HG02623 (cell line): ENCODE results near the gene PTPN1.
A peak's percentile ranks its signal among the peaks of the same experiment; 100 is the strongest.
"Not testable (repeated sequence)": the region's sequence is repeated elsewhere in the genome, so short reads cannot be mapped to it uniquely, and the experiment has no call there.

Experiments
- ATAC-seq: cut with Tn5 transposase; IDR thresholded peaks from one replicate; pipeline ENCODE4 v1.9.1; 2021; ENCODE audit warnings: moderate library complexity; ENCODE audit not compliant: unreplicated experiment

Gene PTPN1

DNA sequence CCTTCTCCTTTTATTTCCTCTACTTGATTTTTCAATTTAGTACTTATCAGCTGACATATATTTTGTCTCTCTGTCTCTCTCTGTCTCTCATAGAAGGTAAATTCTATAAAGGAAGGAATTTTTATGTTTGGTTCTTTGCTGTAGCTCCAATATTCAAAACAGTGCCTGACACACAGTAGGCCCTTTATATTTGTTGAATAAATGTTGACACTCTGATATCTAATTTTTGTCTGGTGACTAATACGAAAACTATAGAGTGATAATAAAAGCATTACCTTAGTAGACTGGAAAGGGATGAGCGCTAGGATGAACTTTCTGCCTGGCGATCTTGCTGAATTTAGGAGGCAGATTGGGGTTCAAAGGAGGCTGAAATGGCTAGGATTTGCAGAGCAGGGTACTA is 42.8 kb downstream of the PTPN1 start:
- no peak for ATAC-seq

DNA sequence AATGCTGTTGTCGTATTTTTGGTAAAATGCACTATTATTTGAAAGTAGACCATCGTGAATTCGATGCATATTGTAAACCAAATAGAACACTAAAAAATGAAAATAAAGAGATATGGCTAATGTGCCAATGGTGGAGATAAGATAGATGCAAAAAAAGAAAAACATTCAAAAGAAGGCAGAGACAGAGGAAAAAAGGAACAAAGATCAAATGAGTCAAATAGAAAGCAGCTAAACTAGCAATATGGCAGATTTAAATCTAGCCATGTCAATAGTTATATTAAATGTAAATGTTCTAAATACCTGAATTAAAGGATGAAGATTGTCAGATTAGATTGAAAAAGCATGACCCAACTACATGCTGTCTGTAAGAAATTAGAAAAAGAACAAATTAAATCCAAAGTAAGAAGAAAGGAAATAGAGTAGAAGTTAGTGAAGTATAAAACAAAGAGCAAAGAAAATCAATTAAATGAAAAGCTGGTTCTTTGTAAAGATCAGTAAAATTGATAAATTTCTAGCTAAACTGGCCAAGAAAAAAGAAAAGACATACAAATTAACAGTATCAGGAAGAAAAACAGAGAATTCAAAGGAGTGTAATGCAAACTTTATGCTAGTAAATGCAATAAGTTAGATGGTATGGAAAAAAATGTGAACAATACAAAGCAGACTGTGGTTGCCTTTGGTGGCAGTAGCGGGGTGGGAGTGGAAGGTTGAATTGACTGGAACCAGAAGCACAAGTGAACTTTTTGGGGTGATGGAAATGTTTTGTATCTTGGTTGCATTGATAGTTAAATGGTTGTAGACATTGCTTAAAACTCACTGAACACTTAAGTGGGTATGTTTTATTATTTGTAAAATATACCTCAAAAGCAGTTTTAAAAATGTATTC is 44.8 kb downstream of the PTPN1 start:
- no peak for ATAC-seq

DNA sequence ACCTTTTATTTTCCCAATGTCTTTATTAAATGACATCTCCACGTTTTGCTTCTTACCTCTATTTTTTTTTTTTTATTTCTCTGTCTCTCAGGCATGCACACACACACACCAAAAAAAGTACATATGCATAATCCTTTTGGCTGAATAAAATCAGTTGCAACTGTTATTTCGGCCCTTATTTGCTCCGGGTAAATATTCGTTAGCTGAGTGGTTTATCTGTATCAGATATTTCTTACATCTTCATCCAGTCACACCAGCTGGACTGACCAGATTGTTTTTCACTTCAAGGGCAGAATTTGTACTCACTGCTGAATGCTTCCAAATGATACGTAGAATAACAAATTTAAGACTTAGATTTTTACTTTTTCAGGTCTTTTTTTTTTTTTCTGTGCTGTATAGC is 45.5 kb downstream of the PTPN1 start:
- no peak for ATAC-seq

DNA sequence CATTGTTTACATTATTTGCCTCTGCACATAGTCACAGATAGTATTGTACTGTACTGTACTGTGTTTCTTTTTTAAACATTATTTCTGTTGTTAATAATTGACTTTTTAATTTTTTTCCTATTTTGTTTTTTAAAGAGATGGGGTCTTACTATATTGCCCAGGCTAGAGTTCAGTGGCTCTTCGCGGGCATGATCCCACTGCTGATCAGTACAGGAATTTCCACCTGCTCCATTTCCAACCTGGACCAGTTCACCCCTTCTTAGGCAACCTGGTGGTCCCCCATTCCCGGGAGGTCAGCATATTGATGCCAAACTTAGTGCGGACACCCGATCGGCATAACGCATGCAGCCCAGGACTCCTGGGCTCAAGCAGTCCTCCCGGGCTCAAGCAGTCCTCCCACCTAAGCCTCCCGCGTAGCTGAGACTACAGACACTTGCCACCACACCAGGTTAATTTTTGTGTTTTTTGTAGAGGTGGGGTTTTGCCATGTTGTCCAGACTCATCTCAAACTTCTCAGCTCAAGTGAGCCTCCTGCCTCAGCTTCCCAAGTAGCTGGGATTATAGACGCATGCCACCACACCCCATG is 47.5 kb downstream of the PTPN1 start:
- no peak for ATAC-seq

DNA sequence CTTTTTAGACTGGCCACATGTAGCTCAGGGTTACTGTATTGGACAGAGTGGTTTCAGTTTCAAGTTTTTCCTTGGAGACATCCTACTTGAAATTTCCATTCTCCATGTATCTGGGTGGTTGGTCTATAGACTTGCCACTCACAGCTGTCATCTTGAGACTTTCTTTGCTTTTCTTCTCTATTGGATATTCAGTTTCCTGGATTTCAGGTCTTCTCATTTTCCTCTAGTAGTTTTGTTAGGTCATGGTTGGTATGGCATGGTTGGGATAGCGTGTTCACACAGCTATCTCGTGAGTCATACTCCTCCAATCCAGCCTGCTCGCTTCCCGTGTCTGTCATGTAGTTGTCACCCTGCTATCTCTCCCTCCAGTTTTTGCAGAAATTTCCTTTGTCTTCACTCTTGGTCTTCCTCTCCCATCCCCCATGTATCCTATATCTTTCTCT is 48.3 kb downstream of the PTPN1 start:
- no peak for ATAC-seq

DNA sequence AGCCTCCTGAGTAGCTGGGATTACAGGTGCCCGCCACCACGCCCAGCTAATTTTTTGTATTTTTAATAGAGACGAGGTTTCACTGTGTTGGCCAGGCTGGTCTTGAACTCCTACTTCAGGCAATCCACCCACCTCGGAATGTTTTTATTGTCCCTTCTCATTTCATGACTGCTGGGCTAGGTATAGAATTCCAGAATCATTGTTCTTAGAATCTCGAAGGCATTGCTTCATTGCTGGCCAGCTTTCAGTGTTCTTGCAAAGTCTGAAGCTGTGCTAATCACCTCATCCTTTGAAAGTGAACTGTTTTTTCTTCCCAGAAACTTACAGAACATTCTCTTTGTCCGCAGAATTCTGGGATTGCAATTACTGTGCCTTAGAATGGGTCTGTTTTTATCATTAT is 49.0 kb downstream of the PTPN1 start:
- no peak for ATAC-seq

DNA sequence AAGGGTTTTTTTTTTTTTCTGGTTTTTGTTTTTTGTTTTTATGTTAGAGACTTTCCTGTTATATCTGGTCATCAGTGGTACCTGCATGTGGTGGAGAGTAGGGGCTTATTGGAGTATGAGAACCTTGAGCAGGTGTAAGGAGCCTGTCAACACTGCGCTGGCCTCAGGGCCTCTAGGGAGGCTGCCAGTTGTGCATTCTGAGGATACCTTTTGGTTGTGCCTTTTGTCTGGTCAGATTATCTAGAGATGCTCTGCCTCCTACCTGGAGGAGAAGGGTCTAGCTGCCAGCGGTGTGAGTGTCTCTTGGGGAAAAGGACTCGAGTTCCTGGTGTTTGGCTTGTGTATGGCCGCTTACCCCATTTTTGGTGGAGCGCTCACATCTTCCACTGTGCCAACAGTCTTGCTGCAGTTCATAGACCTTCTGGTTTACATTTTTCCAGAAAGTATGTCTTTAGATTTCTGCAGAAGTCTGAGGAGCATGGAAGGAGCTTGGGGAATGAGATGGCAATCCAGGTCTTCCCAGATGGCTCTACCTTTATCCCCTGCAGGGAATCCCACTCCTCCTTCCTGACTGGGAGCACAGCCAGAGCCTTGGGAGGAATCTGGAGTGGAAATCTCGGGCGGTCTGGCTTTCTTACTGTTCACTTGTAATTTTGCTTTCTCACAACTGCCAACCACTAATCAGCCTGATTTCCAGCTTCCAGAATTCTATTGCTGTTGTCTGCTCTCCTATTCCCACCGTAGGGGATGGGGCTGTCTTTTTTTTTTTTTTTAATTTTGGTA is 49.9 kb downstream of the PTPN1 start:
- no peak for ATAC-seq

DNA sequence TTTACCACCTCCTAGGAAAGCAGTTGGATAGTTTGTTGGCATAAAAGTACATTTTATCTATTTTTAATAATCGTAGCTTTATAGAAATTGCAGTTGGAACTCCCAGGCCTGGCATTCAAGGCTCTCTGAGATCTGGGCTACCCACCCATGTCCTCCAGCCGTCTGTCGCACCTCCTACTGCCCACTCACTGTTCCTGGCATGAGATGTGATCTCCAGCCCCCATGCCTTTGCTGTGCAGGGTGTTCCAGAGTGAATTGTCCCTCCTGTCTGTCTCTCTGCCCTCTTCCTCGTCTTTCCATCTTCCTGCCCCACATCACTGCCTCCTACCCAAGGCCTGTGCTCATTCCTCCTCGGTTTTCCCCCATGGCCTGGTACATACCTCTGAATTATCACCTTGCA is 50.7 kb downstream of the PTPN1 start:
- ATAC-seq = no peak

DNA sequence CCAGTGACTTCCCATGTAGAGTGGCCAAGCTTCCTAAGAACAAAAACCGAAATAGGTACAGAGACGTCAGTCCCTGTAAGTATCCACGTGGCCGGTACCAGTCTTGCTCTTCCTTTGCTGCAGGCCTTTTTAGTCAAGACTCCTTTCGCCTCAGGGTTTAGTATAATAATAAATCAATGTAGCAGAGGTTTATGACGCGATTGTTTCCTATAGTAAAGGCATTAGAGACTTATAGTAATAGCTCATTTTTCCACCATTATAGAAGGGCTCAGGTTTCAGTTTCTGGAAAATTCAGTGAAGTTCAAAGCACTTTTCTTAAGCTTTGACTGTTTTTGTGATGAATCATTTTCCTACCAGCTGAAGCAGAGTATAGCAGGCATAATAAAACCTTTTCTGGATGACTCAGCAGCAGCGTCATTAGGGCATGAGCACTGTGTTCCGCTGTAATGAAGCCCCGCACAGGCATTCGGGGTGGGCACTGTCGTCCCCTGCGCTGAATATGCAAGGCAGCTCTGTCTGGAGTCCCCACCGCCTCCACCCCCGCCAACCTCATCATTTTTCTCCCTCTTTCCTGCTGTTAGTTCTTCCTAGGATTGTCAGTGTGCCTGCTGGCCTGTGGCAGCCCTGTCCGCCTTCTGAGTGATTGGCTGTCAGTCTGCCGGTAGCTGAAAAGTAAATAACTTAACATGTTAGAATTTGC is 51.3 kb downstream of the PTPN1 start:
- ATAC-seq = no peak

DNA sequence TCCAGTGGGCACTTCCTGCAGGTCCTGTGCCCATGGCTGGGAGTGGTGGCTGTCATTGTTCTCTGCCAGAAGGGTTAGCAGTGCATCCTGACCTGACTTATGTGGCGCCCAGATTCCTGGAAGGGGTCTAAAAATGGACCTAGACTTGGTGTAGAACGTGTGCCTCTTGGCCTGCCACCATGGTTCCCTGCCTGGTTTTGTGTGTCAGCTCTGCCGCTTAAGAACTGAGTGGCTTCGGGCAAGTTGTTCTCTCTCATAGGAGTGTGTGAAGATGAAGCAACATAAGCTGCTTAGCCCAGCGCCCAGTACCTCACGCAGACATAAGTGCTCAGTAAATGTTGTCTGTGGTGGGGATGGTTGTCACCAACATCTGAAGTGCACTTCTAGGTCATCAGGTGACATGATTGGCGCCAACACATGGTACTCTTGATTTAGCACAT is 52.1 kb downstream of the PTPN1 start:
- no peak for ATAC-seq

DNA sequence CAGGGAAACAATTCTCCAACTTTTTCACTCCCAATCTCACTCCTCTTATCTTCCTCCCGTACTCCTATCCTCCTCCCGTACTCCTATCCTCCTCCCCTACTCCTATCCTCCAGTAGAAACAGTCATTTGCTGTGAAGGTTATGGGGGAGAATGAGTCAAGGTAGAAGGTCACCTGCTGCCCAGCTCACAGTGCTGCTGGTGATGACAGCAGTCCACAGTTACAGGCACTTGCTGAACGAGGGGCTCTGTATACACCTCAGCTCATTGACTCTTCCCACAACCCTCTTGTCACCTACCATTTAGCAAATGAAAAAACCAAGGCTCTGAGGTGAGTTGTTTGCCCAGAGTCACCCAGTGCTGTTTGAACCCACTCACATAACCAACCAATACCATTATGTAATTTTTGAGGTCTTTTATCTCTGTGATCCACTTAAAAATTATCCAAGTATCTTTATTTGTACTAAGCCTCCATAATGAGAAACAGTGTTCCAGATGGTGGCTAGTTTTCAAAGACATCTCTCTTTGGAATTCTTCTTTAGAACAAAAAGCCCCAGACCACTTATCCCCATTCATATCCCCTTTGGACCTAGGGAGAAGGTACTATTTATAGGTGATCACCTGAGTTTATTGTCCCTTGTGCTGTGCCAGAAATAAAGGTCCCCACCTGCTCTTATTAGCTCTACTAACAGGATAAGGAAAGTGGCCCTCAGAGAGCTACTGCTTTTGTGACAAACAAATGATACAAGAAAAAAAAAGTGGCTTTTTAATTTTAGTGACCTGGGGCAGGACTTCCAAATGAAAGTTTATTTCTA is 53.2 kb downstream of the PTPN1 start:
- ATAC-seq = no peak

DNA sequence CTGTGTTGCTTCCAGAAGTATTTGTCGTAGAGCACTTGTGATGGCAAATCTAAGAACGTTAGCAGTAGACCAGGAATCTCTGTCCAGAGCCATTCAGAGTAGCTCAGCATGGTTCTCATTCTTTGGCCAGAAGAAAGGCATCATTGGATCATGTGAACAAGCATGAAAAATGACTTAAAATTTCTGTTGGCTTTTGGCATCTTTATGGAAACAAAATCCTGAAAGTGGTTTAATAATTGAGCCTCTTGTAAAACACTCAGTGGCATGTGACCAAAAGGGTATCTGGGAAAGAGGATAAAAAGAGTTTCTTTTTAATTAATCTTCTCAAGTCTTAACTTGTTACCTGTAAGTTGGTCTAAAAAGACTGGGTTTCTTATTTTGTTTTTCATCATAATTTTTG is 55.2 kb downstream of the PTPN1 start:
- ATAC-seq = no peak

DNA sequence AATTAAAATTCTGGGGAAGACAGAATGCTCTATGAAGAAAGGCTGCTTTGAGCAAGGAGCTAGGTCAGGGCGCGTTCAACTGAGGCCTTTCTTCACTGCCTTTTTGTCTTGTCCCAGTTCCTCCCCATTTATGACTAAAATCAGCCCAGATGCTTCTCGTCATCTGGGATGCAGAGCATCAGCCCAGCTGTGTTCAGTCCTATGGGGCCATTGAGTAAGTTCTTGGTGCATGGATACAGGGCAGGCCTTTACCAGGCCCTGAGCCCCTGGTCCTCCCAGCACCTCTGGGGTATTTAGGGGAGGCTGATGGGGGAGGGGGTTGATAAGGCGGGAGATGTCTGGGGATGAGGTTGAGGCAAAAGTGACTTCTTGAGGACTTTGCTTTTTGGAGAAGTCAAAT is 55.7 kb downstream of the PTPN1 start:
- ATAC-seq = no peak

DNA sequence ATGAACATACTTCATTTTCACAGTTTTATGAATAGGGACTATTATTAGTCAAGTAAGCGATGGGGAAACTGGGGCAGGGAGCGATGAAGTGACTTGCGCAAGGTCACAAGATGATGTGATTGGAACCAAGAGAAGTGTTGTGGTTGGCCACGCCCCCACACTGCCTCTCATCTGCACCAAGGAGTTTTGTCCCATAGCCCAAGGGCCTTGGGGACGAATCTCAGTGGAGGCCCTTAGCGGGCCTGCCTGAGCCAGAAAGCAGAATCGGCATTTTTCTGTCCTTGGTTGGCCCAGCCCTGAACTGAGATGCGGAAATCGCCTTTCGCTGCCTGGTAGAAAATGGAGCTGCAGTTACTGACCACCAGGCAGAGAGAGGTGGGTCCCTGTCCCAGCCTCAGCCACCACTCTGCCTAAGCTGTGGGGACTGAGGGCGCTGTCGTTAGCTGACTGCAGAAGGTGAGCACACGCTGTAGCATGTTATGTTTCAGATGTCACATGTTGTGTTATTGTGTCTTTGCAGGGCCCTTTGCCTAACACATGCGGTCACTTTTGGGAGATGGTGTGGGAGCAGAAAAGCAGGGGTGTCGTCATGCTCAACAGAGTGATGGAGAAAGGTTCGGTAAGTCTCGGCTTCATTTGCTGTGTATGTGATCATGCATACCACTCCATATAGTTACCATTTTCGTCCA is 57.8 kb downstream of the PTPN1 start:
- no peak for ATAC-seq

DNA sequence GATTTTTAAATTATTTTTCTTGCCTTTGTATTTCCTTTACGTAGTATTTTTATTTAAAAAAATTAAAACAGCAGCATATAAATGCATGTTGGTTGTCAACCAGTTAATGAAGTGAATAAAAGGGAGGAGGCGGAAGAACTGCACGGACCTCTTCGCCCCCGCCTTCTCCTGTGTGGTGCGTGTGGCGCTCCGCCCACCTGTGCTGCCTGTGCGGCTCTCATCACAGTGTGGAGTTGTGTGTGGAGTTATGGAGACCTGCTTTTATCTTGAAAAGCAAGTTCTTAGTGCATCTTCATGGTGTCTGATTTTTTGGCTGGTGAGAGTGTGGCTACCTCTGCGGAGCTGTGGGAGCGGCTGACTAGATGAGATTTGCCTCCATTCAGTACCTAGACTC is 58.4 kb downstream of the PTPN1 start:
- no peak for ATAC-seq

DNA sequence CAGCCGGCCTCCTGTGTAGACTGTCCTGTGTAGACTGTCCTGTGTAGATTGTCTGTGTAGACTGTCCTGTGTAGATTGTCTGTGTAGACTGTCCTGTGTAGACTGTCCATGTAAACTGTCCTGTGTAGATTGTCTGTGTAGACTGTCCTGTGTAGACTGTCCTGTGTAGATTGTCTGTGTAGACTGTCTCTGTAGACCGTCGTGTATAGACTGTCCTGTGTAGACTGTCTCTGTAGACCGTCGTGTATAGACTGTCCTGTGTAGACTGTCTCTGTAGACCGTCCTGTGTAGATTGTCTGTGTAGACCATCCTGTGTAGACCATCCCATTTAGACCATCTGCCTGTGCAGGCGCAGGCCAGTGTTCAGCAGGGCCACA is 59.3 kb downstream of the PTPN1 start:
- not testable (repeated sequence) for ATAC-seq

DNA sequence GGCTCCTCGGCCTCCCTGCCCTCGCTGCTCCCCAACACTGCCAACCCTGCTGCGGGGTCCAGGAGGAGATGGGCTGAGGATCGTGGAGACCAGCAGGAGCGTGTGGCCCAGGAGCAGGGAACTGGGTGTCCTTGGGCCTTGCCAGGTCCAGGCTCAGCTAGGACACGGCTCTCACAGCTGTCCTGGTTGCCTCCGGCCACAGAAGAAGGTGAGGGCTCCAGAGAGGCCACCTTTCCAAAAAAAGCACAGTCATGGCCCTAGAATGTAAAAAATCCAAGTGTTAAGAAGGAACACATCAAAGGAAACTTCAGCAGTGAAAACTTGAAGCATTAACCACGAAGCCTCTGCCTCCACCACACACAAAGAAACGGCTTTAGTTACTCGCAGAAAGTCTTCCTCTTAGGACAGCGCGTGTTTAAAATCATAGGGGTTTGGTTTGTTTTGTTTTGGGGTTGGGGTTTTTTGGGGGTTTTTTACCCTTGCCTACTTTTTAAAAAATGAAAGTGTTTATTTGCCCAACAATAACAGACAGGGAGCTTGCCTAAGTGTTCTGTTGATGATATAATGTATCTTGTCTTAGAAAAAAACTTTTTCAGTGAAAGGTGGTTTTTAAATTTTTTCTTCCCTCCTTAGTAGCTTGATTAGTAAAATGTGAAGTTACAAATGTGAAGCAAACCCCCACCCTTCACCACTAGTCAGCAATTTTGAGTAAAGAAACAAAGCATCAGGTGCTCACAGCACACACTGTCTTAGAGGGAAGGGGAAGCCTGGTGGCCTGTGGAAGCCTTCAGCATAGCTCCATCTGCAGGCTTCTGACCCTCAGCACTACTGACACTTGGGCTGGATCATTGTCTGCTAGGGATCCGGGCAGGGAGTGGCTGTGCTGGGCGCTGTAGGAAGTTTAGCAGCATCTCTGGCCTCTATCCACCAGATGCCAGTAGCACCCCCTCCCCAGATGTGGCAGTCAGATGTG is 60.0 kb downstream of the PTPN1 start:
- ATAC-seq = peak; percentile 59

DNA sequence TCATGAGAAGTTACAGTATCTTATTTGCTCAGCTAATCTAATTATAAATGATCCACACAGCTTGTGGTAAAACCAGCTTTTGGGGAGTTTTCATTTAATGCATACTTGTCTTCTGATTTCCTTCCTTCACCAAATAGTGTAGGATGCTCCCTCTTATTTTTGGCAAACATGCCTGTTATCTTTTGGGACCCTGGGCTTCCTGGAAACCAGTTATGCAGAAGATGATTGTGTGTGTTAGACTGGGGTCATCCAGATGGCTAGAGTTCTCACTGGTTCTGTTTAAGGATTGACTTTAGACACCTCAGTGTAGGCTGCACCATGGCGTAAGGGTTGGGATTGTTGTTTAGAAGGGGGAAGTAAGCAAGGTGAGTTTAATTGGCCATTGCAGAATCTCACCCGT is 61.3 kb downstream of the PTPN1 start:
- ATAC-seq = no peak
